Thoracic aorta (tissue), 2 donors: ENCODE measurements around the gene TMEM150C. TPM values are rescaled to one million over a fixed set of nuclear protein-coding genes. Genes with fewer than 3 reads are reported as not detected.
"Not testable (repeated sequence)": the region's sequence is repeated elsewhere in the genome, so short reads cannot be mapped to it uniquely, and the experiment has no call there.

Experiments used
- ATAC-seq: fragments of 150-250 bp; one replicate; pipeline ENCODE4 v1.8.0; 2017; ENCODE audit warnings: low read depth; ENCODE audit not compliant: insufficient number of reproducible peaks, low FRiP score
- DNase-seq: peaks from one replicate; pipeline ENCODE4 v3.0.0-alpha.2; 2020; ENCODE audit warnings: low spot score
- H3K27ac ChIP-seq, 2 donors: fragments of 200-600 bp; sonication (generic); 1 replicate in 1 of 2; 2 replicates in 1 of 2; pipeline ENCODE4 v1.5.1; 2016; ENCODE audit warnings: mild to moderate bottlenecking in 2 of 2, moderate library complexity in 2 of 2
- H3K27me3 ChIP-seq: fragments of 200-600 bp; sonication (generic); replicated peaks from 2 replicates; pipeline ENCODE4 v1.6.0; 2016; ENCODE audit warnings: mild to moderate bottlenecking; ENCODE audit not compliant: insufficient read depth
- H3K36me3 ChIP-seq: fragments of 200-600 bp; sonication (generic); one replicate; pipeline ENCODE4 v1.5.1; 2016
- H3K4me1 ChIP-seq, 2 donors: fragments of 200-600 bp; sonication (generic); 1 replicate in 1 of 2; 2 replicates in 1 of 2; pipeline versions ENCODE4 v1.5.1 to v1.6.0; 2016; ENCODE audit warnings: low read depth in 2 of 2, mild to moderate bottlenecking in 1 of 2; ENCODE audit not compliant: control insufficient read depth in 1 of 2
- H3K4me3 ChIP-seq: fragments of 200-600 bp; sonication (generic); 2 replicates; pipeline ENCODE4 v1.5.1; 2016; ENCODE audit warnings: mild to moderate bottlenecking
- H3K9me3 ChIP-seq: fragments of 200-600 bp; sonication (generic); 2 replicates; pipeline ENCODE4 v1.5.1; 2016
- total RNA-seq, 2 donors: library from RNA; depleted of rRNA; stranded (reverse); fragments of >200 nt; gene quantifications; one replicate each; pipeline versions ENCODE4 v1.1.0 to v1.2.3, GENCODE V29; 2016
- TF ChIP-seq, protein P1 (sequence below): fragments of 200-600 bp; sonication (generic); IDR thresholded peaks from one replicate; pipeline ENCODE4 v1.5.1; 2019; ENCODE audit warnings: antibody characterized with exemption

The TMEM150C gene
- total RNA-seq, 2 donors from 2014 or later: 0.92 to 2.0 TPM

- ATAC-seq (no peak), DNase-seq (no peak)
- no peaks in the 10 kb centered on the region for H3K9me3 ChIP-seq
These were observed 80.8 kb downstream of the TMEM150C start for GRCh38 chr4:82480771-82481505.

DNA sequence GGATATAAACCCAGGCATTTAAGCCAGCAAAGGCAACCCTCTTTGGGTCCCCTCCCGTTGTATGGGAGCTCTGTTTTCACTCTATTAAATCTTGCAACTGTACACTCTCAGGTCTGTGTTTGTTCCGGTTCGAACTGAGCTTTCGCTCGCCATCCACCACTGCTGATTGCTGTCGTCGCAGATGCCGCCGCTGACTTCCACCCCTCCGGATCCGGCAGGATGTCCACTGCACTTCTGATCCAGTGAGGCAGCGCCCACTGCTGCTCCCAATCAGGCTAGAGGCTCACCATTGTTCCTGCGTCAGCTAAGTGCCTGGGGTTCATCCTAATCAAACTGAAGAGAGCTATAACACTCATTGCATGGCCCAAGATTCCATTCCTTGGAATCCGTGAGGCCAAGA, 82.2 kb downstream of the TMEM150C start:
- Histone ChIP-seq H3K9me3 (no peaks in the 10 kb centered on the region), H3K36me3 (no peaks in the 10 kb centered on the region), H3K27me3 (no peaks in the 10 kb centered on the region), H3K4me3 (no peak overlapping the region), H3K27ac (no peak overlapping the region), H3K4me1 (no peaks in the 10 kb centered on the region)
- TF ChIP-seq, protein P1, sequence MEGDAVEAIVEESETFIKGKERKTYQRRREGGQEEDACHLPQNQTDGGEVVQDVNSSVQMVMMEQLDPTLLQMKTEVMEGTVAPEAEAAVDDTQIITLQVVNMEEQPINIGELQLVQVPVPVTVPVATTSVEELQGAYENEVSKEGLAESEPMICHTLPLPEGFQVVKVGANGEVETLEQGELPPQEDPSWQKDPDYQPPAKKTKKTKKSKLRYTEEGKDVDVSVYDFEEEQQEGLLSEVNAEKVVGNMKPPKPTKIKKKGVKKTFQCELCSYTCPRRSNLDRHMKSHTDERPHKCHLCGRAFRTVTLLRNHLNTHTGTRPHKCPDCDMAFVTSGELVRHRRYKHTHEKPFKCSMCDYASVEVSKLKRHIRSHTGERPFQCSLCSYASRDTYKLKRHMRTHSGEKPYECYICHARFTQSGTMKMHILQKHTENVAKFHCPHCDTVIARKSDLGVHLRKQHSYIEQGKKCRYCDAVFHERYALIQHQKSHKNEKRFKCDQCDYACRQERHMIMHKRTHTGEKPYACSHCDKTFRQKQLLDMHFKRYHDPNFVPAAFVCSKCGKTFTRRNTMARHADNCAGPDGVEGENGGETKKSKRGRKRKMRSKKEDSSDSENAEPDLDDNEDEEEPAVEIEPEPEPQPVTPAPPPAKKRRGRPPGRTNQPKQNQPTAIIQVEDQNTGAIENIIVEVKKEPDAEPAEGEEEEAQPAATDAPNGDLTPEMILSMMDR: no peak
- ATAC-seq: no peak
- no peak for DNase-seq

More at GRCh38 chr4:82480771-82481505, 80.8 kb downstream of the TMEM150C start:
- Histone ChIP-seq H3K4me3 (no peak overlapping the region), H3K27me3 (no peaks in the 10 kb centered on the region), H3K4me1 (no peaks in the 10 kb centered on the region), H3K36me3 (no peaks in the 10 kb centered on the region), H3K27ac (no peak overlapping the region)
- TF ChIP-seq, protein P1: no peak

GRCh38 chr4:82477469-82477868, 84.3 kb downstream of the TMEM150C start:
- H3K4me1 ChIP-seq, H3K36me3 ChIP-seq, H3K4me3 ChIP-seq, DNase-seq, H3K9me3 ChIP-seq, H3K27ac ChIP-seq, H3K27me3 ChIP-seq, ATAC-seq: not testable (repeated sequence)

DNA sequence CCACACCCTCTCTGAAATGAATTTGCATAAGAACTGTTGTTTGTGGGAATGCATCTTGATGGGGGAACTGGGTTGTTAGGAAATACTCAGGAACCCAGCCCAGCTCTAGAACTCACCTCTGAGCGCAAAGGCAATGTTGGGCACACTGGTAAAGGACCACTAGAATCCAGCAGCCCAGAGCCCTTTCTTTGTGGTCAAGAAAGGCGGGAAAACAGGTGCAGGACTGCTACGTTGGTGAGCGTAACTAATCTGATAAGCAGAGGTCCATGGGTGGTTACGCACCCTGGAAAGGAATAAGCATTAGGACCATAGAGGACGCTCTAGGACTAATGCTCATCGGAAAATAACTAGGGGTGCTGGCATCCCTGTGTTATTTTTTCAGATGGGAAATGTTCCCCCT, 85.9 kb downstream of the TMEM150C start:
- not testable (repeated sequence) for H3K4me3 ChIP-seq

GRCh38 chr4:82473621-82474164, 88.1 kb downstream of the TMEM150C start:
- TF ChIP-seq, protein P1: no peak
- DNase-seq (no peak), ATAC-seq (no peak)
- Histone ChIP-seq H3K4me1 (no peaks in the 10 kb centered on the region), H3K36me3 (no peaks in the 10 kb centered on the region), H3K9me3 (no peaks in the 10 kb centered on the region), H3K27me3 (no peaks in the 10 kb centered on the region), H3K27ac (no peak overlapping the region), H3K4me3 (no peak overlapping the region)

More for the DNA sequence above, 85.9 kb downstream of the TMEM150C start:
- DNase-seq, H3K36me3 ChIP-seq, H3K27me3 ChIP-seq, H3K27ac ChIP-seq, H3K4me1 ChIP-seq, ATAC-seq, H3K9me3 ChIP-seq: not testable (repeated sequence)

DNA sequence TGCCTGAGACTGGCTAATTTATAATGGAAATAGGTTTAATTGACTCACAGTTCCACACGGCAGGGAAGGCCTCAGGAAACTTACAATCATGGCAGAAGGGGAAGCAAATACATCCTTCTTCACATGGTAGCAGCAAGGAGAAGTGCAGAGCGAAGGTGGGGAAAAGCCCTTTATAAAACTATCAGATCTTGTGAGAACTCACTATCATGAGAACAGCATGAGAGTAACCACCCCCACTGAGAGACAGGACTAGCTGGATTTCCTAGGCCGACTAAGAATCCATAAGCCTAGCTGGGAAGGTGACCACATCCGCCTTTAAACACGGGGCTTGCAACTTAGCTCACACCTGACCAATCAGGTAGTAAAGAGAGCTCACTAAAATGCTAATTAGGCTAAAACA, 88.7 kb downstream of the TMEM150C start:
- not testable (repeated sequence) for H3K27me3 ChIP-seq, DNase-seq, ATAC-seq

More for the DNA sequence above, 88.7 kb downstream of the TMEM150C start:
- not testable (repeated sequence) for H3K9me3 ChIP-seq, H3K4me3 ChIP-seq, H3K27ac ChIP-seq, H3K4me1 ChIP-seq, H3K36me3 ChIP-seq
